Measurements from ENCODE around the gene USP27X. TPM values are rescaled to one million over a fixed set of nuclear protein-coding genes. Genes with fewer than 3 reads are reported as not detected.
A peak's percentile ranks its signal among the peaks of the same experiment; 100 is the strongest.

USP27X gene
- total and polyA plus RNA-seq, 8 donors, result 0.29 to 4.0 (median 2.1) TPM; not detected in 1

DNA sequence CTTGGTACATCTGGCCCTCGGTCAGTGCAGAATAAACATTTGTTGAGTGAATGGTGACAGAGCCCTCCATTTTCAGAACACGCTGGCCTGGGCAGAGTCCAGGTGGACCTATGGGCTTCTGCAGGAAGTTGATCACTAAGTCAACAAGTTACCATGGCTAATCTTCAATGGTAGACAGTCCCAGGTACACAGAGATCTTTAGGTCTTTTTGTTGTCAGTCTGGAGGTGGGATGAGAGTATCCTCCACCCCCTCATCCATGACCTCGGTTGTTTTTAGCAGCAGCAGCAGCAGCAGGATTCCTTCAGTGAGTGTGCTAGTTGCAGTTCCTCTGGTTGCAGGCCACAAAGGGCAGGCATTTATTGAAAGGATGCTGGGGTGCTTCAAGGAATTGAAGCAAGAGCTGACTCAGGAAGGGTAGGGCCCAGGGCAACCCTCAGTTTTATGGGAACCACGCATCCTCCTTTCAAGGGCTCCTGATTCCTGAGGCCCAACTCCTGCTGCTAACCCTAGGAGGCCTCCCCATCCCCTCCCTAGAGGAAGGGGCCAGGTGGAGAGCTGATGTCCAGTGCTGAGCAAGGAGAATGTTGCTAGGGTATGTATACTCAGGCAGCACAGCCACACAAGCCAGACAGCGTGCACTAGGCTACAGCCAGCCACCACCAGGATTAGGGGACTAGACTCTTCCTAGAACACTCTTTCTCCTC, 1.7 kb upstream of the USP27X start:
- 27 to 53% (median 49%) methylated on average over 4 to 5 of the region's 5 CpGs for WGBS, 5 donors
- TF ChIP-seq POLR2AphosphoS5 (IDR thresholded peaks at IDR 0.05) (no peak), POLR2A (IDR thresholded peaks at IDR 0.05) (no peak), EP300 (IDR thresholded peaks at IDR 0.05) (no peak)
- TF ChIP-seq, protein P1, sequence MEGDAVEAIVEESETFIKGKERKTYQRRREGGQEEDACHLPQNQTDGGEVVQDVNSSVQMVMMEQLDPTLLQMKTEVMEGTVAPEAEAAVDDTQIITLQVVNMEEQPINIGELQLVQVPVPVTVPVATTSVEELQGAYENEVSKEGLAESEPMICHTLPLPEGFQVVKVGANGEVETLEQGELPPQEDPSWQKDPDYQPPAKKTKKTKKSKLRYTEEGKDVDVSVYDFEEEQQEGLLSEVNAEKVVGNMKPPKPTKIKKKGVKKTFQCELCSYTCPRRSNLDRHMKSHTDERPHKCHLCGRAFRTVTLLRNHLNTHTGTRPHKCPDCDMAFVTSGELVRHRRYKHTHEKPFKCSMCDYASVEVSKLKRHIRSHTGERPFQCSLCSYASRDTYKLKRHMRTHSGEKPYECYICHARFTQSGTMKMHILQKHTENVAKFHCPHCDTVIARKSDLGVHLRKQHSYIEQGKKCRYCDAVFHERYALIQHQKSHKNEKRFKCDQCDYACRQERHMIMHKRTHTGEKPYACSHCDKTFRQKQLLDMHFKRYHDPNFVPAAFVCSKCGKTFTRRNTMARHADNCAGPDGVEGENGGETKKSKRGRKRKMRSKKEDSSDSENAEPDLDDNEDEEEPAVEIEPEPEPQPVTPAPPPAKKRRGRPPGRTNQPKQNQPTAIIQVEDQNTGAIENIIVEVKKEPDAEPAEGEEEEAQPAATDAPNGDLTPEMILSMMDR (IDR thresholded peaks at IDR 0.05), result no peak
- DNase-seq, result peak; percentile 36 to 58
- Histone ChIP-seq H3K27me3 (no peaks in the 10 kb centered on the region), H3K4me3 (peak overlapping the region in 1 of 4 donors; percentile 61), H3K4me1 (peaks cover 0 to 38% (median 24%) of the 10 kb centered on the region in 4 donors), H3K27ac (peak overlapping the region; percentile 41 to 89 (median 88)), H3K36me3 (no peaks in the 10 kb centered on the region), H3K9me3 (no peaks in the 10 kb centered on the region)
- intact Hi-C loops (cut with DNase I; ENCODE audit: low total_unique reads), result no loop called here

DNA sequence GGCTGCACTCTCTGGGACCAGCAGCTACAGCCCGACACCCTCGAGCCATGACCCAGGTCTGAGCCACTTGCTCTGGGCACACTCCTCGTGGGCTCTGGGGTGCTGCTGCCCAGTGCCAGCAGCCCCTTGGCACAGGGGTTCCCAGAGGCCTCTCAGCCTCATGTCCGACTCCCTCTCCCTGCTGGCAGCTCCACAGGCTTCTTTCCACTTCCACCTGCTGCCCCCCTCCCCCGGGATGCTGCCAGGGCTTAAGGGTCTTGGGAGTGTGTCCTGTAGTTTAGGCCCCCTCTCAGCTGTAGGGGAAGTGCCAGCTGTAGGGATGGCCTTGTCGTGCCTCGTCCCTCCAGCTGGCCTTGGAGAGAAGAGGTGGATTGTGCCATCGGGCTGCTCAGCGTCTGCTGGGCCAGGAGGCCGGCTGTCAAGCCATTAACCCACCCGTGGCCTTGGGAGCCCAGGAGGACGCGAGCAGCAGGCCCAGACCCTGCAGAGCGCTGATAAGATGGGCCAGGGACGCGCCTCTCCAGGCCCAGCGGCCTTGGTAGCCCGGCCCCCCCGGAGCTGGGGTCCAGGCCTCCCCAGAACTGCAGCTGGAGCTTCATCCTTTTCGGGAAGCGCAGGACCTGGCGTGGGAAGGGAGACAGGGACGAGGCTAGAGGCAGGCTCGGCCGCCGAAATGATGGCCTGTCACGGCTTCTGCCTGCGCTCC, 1.0 kb upstream of the USP27X start:
- Histone ChIP-seq H3K4me1 (peaks cover 0 to 38% (median 24%) of the 10 kb centered on the region in 4 donors), H3K27me3 (no peaks in the 10 kb centered on the region), H3K4me3 (peak overlapping the region; percentile 57 to 64 (median 62)), H3K27ac (peak overlapping the region; percentile 79 to 89 (median 88)), H3K9me3 (no peaks in the 10 kb centered on the region), H3K36me3 (no peaks in the 10 kb centered on the region)
- TF ChIP-seq POLR2A (IDR thresholded peaks at IDR 0.05), result no peak
- no peak for TF ChIP-seq POLR2AphosphoS5 (IDR thresholded peaks at IDR 0.05)
- TF ChIP-seq EP300 (IDR thresholded peaks at IDR 0.05), result no peak
- TF ChIP-seq, protein P1 (IDR thresholded peaks at IDR 0.05), result no peak
- intact Hi-C loops (cut with DNase I; ENCODE audit: low total_unique reads), result no loop called here
- peak in 1 of 2 donors; percentile 31 for DNase-seq
- WGBS, 5 donors, result 6 to 45% (median 37%) methylated on average over 6 to 28 of the region's 28 CpGs

DNA sequence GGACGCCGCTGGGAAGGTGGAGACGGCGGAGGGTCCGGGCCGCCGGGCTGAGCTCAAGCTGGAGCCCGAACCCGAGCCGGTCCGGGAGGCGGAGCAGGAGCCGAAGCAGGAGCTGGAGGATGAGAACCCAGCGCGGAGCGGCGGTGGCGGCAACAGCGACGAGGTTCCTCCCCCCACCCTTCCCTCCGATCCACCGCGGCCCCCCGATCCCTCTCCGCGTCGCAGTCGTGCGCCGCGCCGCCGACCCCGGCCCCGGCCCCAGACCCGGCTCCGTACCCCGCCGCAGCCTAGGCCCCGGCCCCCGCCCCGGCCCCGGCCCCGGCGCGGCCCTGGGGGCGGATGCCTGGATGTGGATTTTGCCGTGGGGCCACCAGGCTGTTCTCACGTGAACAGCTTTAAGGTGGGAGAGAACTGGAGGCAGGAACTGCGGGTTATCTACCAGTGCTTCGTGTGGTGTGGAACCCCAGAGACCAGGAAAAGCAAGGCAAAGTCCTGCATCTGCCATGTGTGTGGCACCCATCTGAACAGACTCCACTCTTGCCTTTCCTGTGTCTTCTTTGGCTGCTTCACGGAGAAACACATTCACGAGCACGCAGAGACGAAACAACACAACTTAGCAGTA, 483 bp downstream of the USP27X start:
- TF ChIP-seq, protein P1 (IDR thresholded peaks at IDR 0.05), result no peak
- TF ChIP-seq POLR2AphosphoS5 (IDR thresholded peaks at IDR 0.05) (no peak), EP300 (IDR thresholded peaks at IDR 0.05) (no peak), POLR2A (IDR thresholded peaks at IDR 0.05) (no peak)
- peak overlapping the region; percentile 57 to 64 (median 62) for H3K4me3 ChIP-seq
- 2 to 47% (median 19%) methylated on average over 6 to 54 of the region's 55 CpGs for WGBS, 5 donors
- no peaks in the 10 kb centered on the region for H3K9me3 ChIP-seq
- DNase-seq, result no peak
- H3K36me3 ChIP-seq, result no peaks in the 10 kb centered on the region
- intact Hi-C loops (cut with DNase I; ENCODE audit: low total_unique reads), result no loop called here
- H3K27ac ChIP-seq, result peak overlapping the region; percentile 79 to 89 (median 88)
- no peaks in the 10 kb centered on the region for H3K27me3 ChIP-seq
- H3K4me1 ChIP-seq, result peaks cover 0 to 38% (median 24%) of the 10 kb centered on the region in 4 donors

DNA sequence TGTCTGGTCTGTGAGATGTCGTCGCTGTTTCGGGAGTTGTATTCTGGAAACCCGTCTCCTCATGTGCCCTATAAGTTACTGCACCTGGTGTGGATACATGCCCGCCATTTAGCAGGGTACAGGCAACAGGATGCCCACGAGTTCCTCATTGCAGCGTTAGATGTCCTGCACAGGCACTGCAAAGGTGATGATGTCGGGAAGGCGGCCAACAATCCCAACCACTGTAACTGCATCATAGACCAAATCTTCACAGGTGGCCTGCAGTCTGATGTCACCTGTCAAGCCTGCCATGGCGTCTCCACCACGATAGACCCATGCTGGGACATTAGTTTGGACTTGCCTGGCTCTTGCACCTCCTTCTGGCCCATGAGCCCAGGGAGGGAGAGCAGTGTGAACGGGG, 1.4 kb downstream of the USP27X start:
- 86 to 94% (median 91%) methylated on average over 8 to 12 of the region's 12 CpGs for WGBS, 5 donors
- Histone ChIP-seq H3K27me3 (no peaks in the 10 kb centered on the region), H3K9me3 (no peaks in the 10 kb centered on the region), H3K4me3 (no peak overlapping the region), H3K4me1 (peaks cover 0 to 38% (median 24%) of the 10 kb centered on the region in 4 donors), H3K27ac (no peak overlapping the region), H3K36me3 (no peaks in the 10 kb centered on the region)
- no peak for DNase-seq
- TF ChIP-seq EP300 (IDR thresholded peaks at IDR 0.05) (no peak), POLR2A (IDR thresholded peaks at IDR 0.05) (no peak), POLR2AphosphoS5 (IDR thresholded peaks at IDR 0.05) (no peak)
- TF ChIP-seq, protein P1 (IDR thresholded peaks at IDR 0.05), result no peak
- intact Hi-C loops (cut with DNase I; ENCODE audit: low total_unique reads), result no loop called here
